ENCODE measurements around the gene CLCN5. TPM values are rescaled to one million over a fixed set of nuclear protein-coding genes. Genes with fewer than 3 reads are reported as not detected.

Gene CLCN5
- total and polyA plus RNA-seq, 4 donors: 6.9 to 28.9 (median 13.7) TPM

GRCh38 chrX:49992853-49993252 is 70.5 kb downstream of the CLCN5 start:
- no CpG with 5 or more reads among the region's 1 CpG for WGBS (ENCODE audit: insufficient coverage)
- Histone ChIP-seq H3K36me3 (ENCODE audit: control insufficient read depth, insufficient read depth, low read length) (no peaks in the 10 kb centered on the region), H3K27me3 (ENCODE audit: control insufficient read depth, insufficient read depth, low read length) (peaks cover 2% of the 10 kb centered on the region), H3K4me3 (ENCODE audit: low read depth, low read length) (no peak overlapping the region), H3K9me3 (ENCODE audit: control insufficient read depth, insufficient read depth, low read length) (no peaks in the 10 kb centered on the region), H3K27ac (ENCODE audit: low read depth, low read length) (no peak overlapping the region), H3K4me1 (ENCODE audit: control insufficient read depth, insufficient read depth, low read length) (no peaks in the 10 kb centered on the region)
- no peak for DNase-seq (ENCODE audit: low read depth in 4 of 6, low spot score in 6 of 6)

- no peaks in the 10 kb centered on the region for H3K4me1 ChIP-seq (ENCODE audit: control insufficient read depth, insufficient read depth, low read length)
- no peaks in the 10 kb centered on the region for H3K36me3 ChIP-seq (ENCODE audit: control insufficient read depth, insufficient read depth, low read length)
- peaks cover 4% of the 10 kb centered on the region for H3K27me3 ChIP-seq (ENCODE audit: control insufficient read depth, insufficient read depth, low read length)
- WGBS (ENCODE audit: insufficient coverage): 50% methylated on average over 1 of the region's 1 CpG
- H3K9me3 ChIP-seq (ENCODE audit: control insufficient read depth, insufficient read depth, low read length): no peaks in the 10 kb centered on the region
- H3K4me3 ChIP-seq (ENCODE audit: low read depth, low read length): no peak overlapping the region
- no peak overlapping the region for H3K27ac ChIP-seq (ENCODE audit: low read depth, low read length)
- DNase-seq (ENCODE audit: low read depth in 4 of 6, low spot score in 6 of 6): no peak
Observed at GRCh38 chrX:49993661-49994060, 71.3 kb downstream of the CLCN5 start.

- Histone ChIP-seq H3K4me3 (ENCODE audit: low read depth, low read length) (no peak overlapping the region), H3K27ac (ENCODE audit: low read depth, low read length) (no peak overlapping the region), H3K27me3 (ENCODE audit: control insufficient read depth, insufficient read depth, low read length) (peaks cover 3% of the 10 kb centered on the region), H3K4me1 (ENCODE audit: control insufficient read depth, insufficient read depth, low read length) (no peaks in the 10 kb centered on the region), H3K9me3 (ENCODE audit: control insufficient read depth, insufficient read depth, low read length) (no peaks in the 10 kb centered on the region), H3K36me3 (ENCODE audit: control insufficient read depth, insufficient read depth, low read length) (no peaks in the 10 kb centered on the region)
- WGBS (ENCODE audit: insufficient coverage): 61% methylated on average over 5 of the region's 10 CpGs
- no peak for DNase-seq (ENCODE audit: low read depth in 4 of 6, low spot score in 6 of 6)
Observed at GRCh38 chrX:49995107-49995731, 72.8 kb downstream of the CLCN5 start.

- Histone ChIP-seq H3K4me1 (ENCODE audit: control insufficient read depth, insufficient read depth, low read length) (no peaks in the 10 kb centered on the region), H3K27me3 (ENCODE audit: control insufficient read depth, insufficient read depth, low read length) (peaks cover 3% of the 10 kb centered on the region), H3K9me3 (ENCODE audit: control insufficient read depth, insufficient read depth, low read length) (no peaks in the 10 kb centered on the region), H3K27ac (ENCODE audit: low read depth, low read length) (no peak overlapping the region), H3K4me3 (ENCODE audit: low read depth, low read length) (no peak overlapping the region), H3K36me3 (ENCODE audit: control insufficient read depth, insufficient read depth, low read length) (no peaks in the 10 kb centered on the region)
- 39% methylated on average over 2 of the region's 2 CpGs for WGBS (ENCODE audit: insufficient coverage)
- DNase-seq (ENCODE audit: low read depth in 4 of 6, low spot score in 6 of 6): no peak
Observed at GRCh38 chrX:49995795-49996455, 73.5 kb downstream of the CLCN5 start.

- Histone ChIP-seq H3K27ac (ENCODE audit: low read depth, low read length) (no peak overlapping the region), H3K4me3 (ENCODE audit: low read depth, low read length) (no peak overlapping the region), H3K9me3 (ENCODE audit: control insufficient read depth, insufficient read depth, low read length) (no peaks in the 10 kb centered on the region), H3K36me3 (ENCODE audit: control insufficient read depth, insufficient read depth, low read length) (no peaks in the 10 kb centered on the region), H3K27me3 (ENCODE audit: control insufficient read depth, insufficient read depth, low read length) (peaks cover 3% of the 10 kb centered on the region), H3K4me1 (ENCODE audit: control insufficient read depth, insufficient read depth, low read length) (no peaks in the 10 kb centered on the region)
- DNase-seq (ENCODE audit: low read depth in 4 of 6, low spot score in 6 of 6): no peak
- WGBS (ENCODE audit: insufficient coverage): no CpG with 5 or more reads among the region's 2 CpGs
Observed at GRCh38 chrX:49996474-49996873, 74.1 kb downstream of the CLCN5 start.

GRCh38 chrX:49999087-49999486 is 76.7 kb downstream of the CLCN5 start:
- peaks cover 3% of the 10 kb centered on the region for H3K27me3 ChIP-seq (ENCODE audit: control insufficient read depth, insufficient read depth, low read length)
- H3K27ac ChIP-seq (ENCODE audit: low read depth, low read length): no peak overlapping the region
- no peaks in the 10 kb centered on the region for H3K9me3 ChIP-seq (ENCODE audit: control insufficient read depth, insufficient read depth, low read length)
- DNase-seq (ENCODE audit: low read depth in 4 of 6, low spot score in 6 of 6): no peak
- no peaks in the 10 kb centered on the region for H3K4me1 ChIP-seq (ENCODE audit: control insufficient read depth, insufficient read depth, low read length)
- no peaks in the 10 kb centered on the region for H3K36me3 ChIP-seq (ENCODE audit: control insufficient read depth, insufficient read depth, low read length)
- H3K4me3 ChIP-seq (ENCODE audit: low read depth, low read length): no peak overlapping the region
- WGBS (ENCODE audit: insufficient coverage): 90% methylated on average over 2 of the region's 3 CpGs

- H3K36me3 ChIP-seq (ENCODE audit: control insufficient read depth, insufficient read depth, low read length): no peaks in the 10 kb centered on the region
- H3K9me3 ChIP-seq (ENCODE audit: control insufficient read depth, insufficient read depth, low read length): no peaks in the 10 kb centered on the region
- H3K27me3 ChIP-seq (ENCODE audit: control insufficient read depth, insufficient read depth, low read length): peaks cover 3% of the 10 kb centered on the region
- DNase-seq (ENCODE audit: low read depth in 4 of 6, low spot score in 6 of 6): no peak
- no peak overlapping the region for H3K27ac ChIP-seq (ENCODE audit: low read depth, low read length)
- no peaks in the 10 kb centered on the region for H3K4me1 ChIP-seq (ENCODE audit: control insufficient read depth, insufficient read depth, low read length)
- no peak overlapping the region for H3K4me3 ChIP-seq (ENCODE audit: low read depth, low read length)
Observed at GRCh38 chrX:50000937-50001542, 78.6 kb downstream of the CLCN5 start.

GRCh38 chrX:50002067-50002714 is 79.8 kb downstream of the CLCN5 start:
- no peak overlapping the region for H3K27ac ChIP-seq (ENCODE audit: low read depth, low read length)
- H3K27me3 ChIP-seq (ENCODE audit: control insufficient read depth, insufficient read depth, low read length): peaks cover 3% of the 10 kb centered on the region
- no peaks in the 10 kb centered on the region for H3K9me3 ChIP-seq (ENCODE audit: control insufficient read depth, insufficient read depth, low read length)
- WGBS (ENCODE audit: insufficient coverage): no CpG with 5 or more reads among the region's 2 CpGs
- DNase-seq (ENCODE audit: low read depth in 4 of 6, low spot score in 6 of 6): no peak
- H3K4me1 ChIP-seq (ENCODE audit: control insufficient read depth, insufficient read depth, low read length): no peaks in the 10 kb centered on the region
- H3K4me3 ChIP-seq (ENCODE audit: low read depth, low read length): no peak overlapping the region
- H3K36me3 ChIP-seq (ENCODE audit: control insufficient read depth, insufficient read depth, low read length): no peaks in the 10 kb centered on the region

GRCh38 chrX:50003467-50003866 is 81.1 kb downstream of the CLCN5 start:
- no peak overlapping the region for H3K4me3 ChIP-seq (ENCODE audit: low read depth, low read length)
- H3K27ac ChIP-seq (ENCODE audit: low read depth, low read length): no peak overlapping the region
- no peaks in the 10 kb centered on the region for H3K9me3 ChIP-seq (ENCODE audit: control insufficient read depth, insufficient read depth, low read length)
- H3K36me3 ChIP-seq (ENCODE audit: control insufficient read depth, insufficient read depth, low read length): no peaks in the 10 kb centered on the region
- no peaks in the 10 kb centered on the region for H3K4me1 ChIP-seq (ENCODE audit: control insufficient read depth, insufficient read depth, low read length)
- no CpG with 5 or more reads among the region's 4 CpGs for WGBS (ENCODE audit: insufficient coverage)
- no peak for DNase-seq (ENCODE audit: low read depth in 4 of 6, low spot score in 6 of 6)
- H3K27me3 ChIP-seq (ENCODE audit: control insufficient read depth, insufficient read depth, low read length): peaks cover 3% of the 10 kb centered on the region

Data from spinal cord (tissue), 10 donors.